ENCODE results near the gene USP13. TPM values are rescaled to one million over a fixed set of nuclear protein-coding genes. Genes with fewer than 3 reads are reported as not detected.

USP13 gene
- total RNA-seq, 4 donors from 2014 or later = 6.7 to 12.1 (median 11.3) TPM

DNA sequence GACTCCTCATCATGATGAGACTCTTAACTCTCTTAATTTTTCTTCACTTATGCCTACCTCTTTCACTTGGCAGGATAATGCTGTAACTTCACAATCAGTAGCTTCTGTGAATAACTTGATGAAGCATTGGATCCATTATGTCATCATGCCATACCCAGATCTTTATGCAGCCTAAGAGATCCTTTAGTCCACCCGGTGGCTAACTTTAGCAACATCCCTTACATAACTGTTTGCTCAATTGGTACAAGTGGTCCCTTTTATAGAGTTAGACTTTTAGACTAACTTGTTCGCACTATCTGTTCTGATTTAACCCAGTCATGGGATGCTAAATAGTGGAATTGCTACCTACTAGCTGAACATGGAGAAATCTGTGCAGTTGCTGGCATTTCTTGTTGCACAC, 184.5 kb downstream of the USP13 start:
- TF ChIP-seq POLR2A (IDR thresholded peaks at IDR 0.05) (no peak), POLR2AphosphoS5 (IDR thresholded peaks at IDR 0.05) (no peak), EP300 (IDR thresholded peaks at IDR 0.05) (no peak)
- TF ChIP-seq, protein P1, sequence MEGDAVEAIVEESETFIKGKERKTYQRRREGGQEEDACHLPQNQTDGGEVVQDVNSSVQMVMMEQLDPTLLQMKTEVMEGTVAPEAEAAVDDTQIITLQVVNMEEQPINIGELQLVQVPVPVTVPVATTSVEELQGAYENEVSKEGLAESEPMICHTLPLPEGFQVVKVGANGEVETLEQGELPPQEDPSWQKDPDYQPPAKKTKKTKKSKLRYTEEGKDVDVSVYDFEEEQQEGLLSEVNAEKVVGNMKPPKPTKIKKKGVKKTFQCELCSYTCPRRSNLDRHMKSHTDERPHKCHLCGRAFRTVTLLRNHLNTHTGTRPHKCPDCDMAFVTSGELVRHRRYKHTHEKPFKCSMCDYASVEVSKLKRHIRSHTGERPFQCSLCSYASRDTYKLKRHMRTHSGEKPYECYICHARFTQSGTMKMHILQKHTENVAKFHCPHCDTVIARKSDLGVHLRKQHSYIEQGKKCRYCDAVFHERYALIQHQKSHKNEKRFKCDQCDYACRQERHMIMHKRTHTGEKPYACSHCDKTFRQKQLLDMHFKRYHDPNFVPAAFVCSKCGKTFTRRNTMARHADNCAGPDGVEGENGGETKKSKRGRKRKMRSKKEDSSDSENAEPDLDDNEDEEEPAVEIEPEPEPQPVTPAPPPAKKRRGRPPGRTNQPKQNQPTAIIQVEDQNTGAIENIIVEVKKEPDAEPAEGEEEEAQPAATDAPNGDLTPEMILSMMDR (IDR thresholded peaks at IDR 0.05) = no peak
- Histone ChIP-seq H3K27me3 (peaks cover 3% of the 10 kb centered on the region), H3K4me3 (no peak overlapping the region), H3K27ac (no peak overlapping the region), H3K4me1 (no peaks in the 10 kb centered on the region), H3K9me3 (no peaks in the 10 kb centered on the region), H3K36me3 (no peaks in the 10 kb centered on the region)
- ATAC-seq = no peak
- WGBS, 2 donors (ENCODE audit: low coverage in 1 of 2) = 57% methylated on average over 2 of the region's 2 CpGs; no CpG with 5 or more reads in 1 of the 2 donors

Small RNA genes within 50 kb of the gene (small RNA-seq; reads per million reads assigned to genes)
- gene RF01210 = 0 reads per million in 4 donors

Other genes starting within 250 kb of the USP13 start
- 100 to 1,000 TPM in 1 of 4 donors, 10 to 100 TPM in 3; 74.2 to 158 (median 82.1) TPM for gene GNB4, start 201.6 kb upstream of the USP13 start, total RNA-seq
- gene ACTL6A, start 90.1 kb upstream of the USP13 start, total RNA-seq = 10 to 100 TPM; 26.1 to 33.5 (median 29.9) TPM
- gene MRPL47, start 48.4 kb upstream of the USP13 start, total RNA-seq = 10 to 100 TPM; 20.1 to 32.3 (median 24.8) TPM
- 100 to 1,000 TPM in 2 of 4 donors, 10 to 100 TPM in 2; 73.6 to 137 (median 100) TPM for gene NDUFB5, start 48.2 kb upstream of the USP13 start, total RNA-seq

Data from gastroesophageal sphincter (tissue), 4 donors.